Liver (tissue), 9 donors: ENCODE measurements around the gene TTLL5. TPM values are rescaled to one million over a fixed set of nuclear protein-coding genes. Genes with fewer than 3 reads are reported as not detected.

Experiments
- DNase-seq: peaks from one replicate; pipeline ENCODE4 v3.0.0-alpha.2; 2017; ENCODE audit warnings: low spot score
- H3K27ac ChIP-seq, 2 donors: one replicate each; pipeline ENCODE4 v1.7.0; 2013; ENCODE audit warnings: inconsistent platforms in 2 of 2, low read length in 2 of 2, control low read depth in 1 of 2, low read depth in 1 of 2, mild to moderate bottlenecking in 1 of 2
- H3K27me3 ChIP-seq, 4 donors: one replicate each; pipeline versions ENCODE4 v1.6.1 to v1.7.0; 2013; ENCODE audit warnings: low read length in 3 of 4, inconsistent platforms in 1 of 4, mild to moderate bottlenecking in 1 of 4, moderate library complexity in 1 of 4; ENCODE audit not compliant: control insufficient read depth in 4 of 4, insufficient read depth in 4 of 4
- H3K36me3 ChIP-seq, 4 donors: one replicate each; pipeline versions ENCODE4 v1.6.1 to v1.7.0; 2013; ENCODE audit warnings: low read length in 3 of 4, mild to moderate bottlenecking in 3 of 4, low read depth in 1 of 4, moderate library complexity in 1 of 4; ENCODE audit not compliant: control insufficient read depth in 4 of 4, insufficient read depth in 3 of 4
- H3K4me1 ChIP-seq, 4 donors: one replicate each; pipeline versions ENCODE4 v1.6.1 to v1.7.0; 2013; ENCODE audit warnings: low read length in 3 of 4, mild to moderate bottlenecking in 3 of 4, moderate library complexity in 1 of 4; ENCODE audit not compliant: control insufficient read depth in 4 of 4, insufficient read depth in 4 of 4
- H3K4me3 ChIP-seq, 3 donors: one replicate each; pipeline versions ENCODE4 v1.6.1 to v1.7.0; 2013; ENCODE audit warnings: low read length in 3 of 3, control low read depth in 1 of 3, low read depth in 1 of 3, mild to moderate bottlenecking in 1 of 3
- H3K9ac ChIP-seq, 2 donors: one replicate each; pipeline ENCODE4 v1.7.0; 2013; ENCODE audit warnings: low read length in 2 of 2, mild to moderate bottlenecking in 2 of 2, moderate library complexity in 2 of 2, control low read depth in 1 of 2, low read depth in 1 of 2
- H3K9me3 ChIP-seq, 4 donors: one replicate each; pipeline versions ENCODE4 v1.6.1 to v1.7.0; 2013; ENCODE audit warnings: low read length in 3 of 4; ENCODE audit not compliant: control insufficient read depth in 4 of 4
- ATF3 ChIP-seq: IDR thresholded peaks from 2 replicates; pipeline ENCODE4 v1.6.1; 2016; ENCODE audit warnings: antibody characterized with exemption
- CTCF ChIP-seq: fragments of 150-350 bp; IDR thresholded peaks from 2 replicates; pipeline ENCODE4 v1.5.1; 2017; ENCODE audit warnings: improper control_type of control experiment, low read depth, low read length; ENCODE audit not compliant: missing input control
- EGR1 ChIP-seq, 2 donors: IDR thresholded peaks; 2 replicates each; pipeline ENCODE4 v1.6.1; 2016 to 2018; ENCODE audit warnings: antibody characterized with exemption in 2 of 2, low read depth in 2 of 2
- FOXA1 ChIP-seq: IDR thresholded peaks from 2 replicates; pipeline ENCODE4 v1.6.1; 2016; ENCODE audit warnings: antibody characterized with exemption
- FOXA2 ChIP-seq: IDR thresholded peaks from 2 replicates; pipeline ENCODE4 v1.6.1; 2016; ENCODE audit warnings: antibody characterized with exemption
- GABPA ChIP-seq, 2 donors: IDR thresholded peaks in 1 of 2; conservative IDR thresholded peaks in 1 of 2; 2 replicates each; pipeline ENCODE4 v1.6.1; 2016; ENCODE audit warnings: antibody characterized with exemption in 2 of 2, mild to moderate bottlenecking in 1 of 2, moderate library complexity in 1 of 2
- HNF4A ChIP-seq, 2 donors: conservative IDR thresholded peaks; 2 replicates each; pipeline ENCODE4 v1.6.1; 2016; ENCODE audit warnings: antibody characterized with exemption in 2 of 2, mild to moderate bottlenecking in 2 of 2
- HNF4G ChIP-seq: IDR thresholded peaks from 2 replicates; pipeline ENCODE4 v1.6.1; 2016; ENCODE audit warnings: antibody characterized with exemption
- JUND ChIP-seq, 2 donors: IDR thresholded peaks; 2 replicates each; pipeline ENCODE4 v1.6.1; 2016; ENCODE audit warnings: antibody characterized with exemption in 2 of 2
- NR2F2 ChIP-seq: IDR thresholded peaks from 2 replicates; pipeline ENCODE4 v1.6.1; 2016; ENCODE audit warnings: antibody characterized with exemption
- RAD21 ChIP-seq, 2 donors: IDR thresholded peaks; 2 replicates each; pipeline ENCODE4 v1.6.1; 2016; ENCODE audit warnings: antibody characterized with exemption in 2 of 2, mild to moderate bottlenecking in 2 of 2
- RXRA ChIP-seq, 2 donors: IDR thresholded peaks; 2 replicates each; pipeline ENCODE4 v1.6.1; 2017 to 2018; ENCODE audit warnings: antibody characterized with exemption in 2 of 2, mild to moderate bottlenecking in 1 of 2
- SP1 ChIP-seq: IDR thresholded peaks from 2 replicates; pipeline ENCODE4 v1.6.1; 2018; ENCODE audit warnings: antibody characterized with exemption, mild to moderate bottlenecking
- TAF1 ChIP-seq: conservative IDR thresholded peaks from 2 replicates; pipeline ENCODE4 v1.6.1; 2016; ENCODE audit warnings: antibody characterized with exemption, mild to moderate bottlenecking
- YY1 ChIP-seq: IDR thresholded peaks from 2 replicates; pipeline ENCODE4 v1.6.1; 2016; ENCODE audit warnings: antibody characterized with exemption, mild to moderate bottlenecking
- WGBS: extraction: QIAGEN DNeasy Blood & Tissue Kit; methylation state at CpG from one replicate; pipeline ENCODE4 v1.1.7; 2013; 5-methylcytosine and 5-hydroxymethylcytosine counted together
- polyA plus RNA-seq, 2 donors: library from polyadenylated mRNA; stranded (reverse) in 1 of 2; unstranded in 1 of 2; fragments of 200-250 nt in 1 of 2; fragments of >200 nt in 1 of 2; fragmentation: Nextera tagmentation in 1 of 2; extraction: Ambion mirVana in 1 of 2; gene quantifications; one replicate each; pipeline versions ENCODE4 v1.2.1 to v1.2.3, GENCODE V29; 2013 to 2015
- total RNA-seq, 2 donors: library from RNA; depleted of rRNA; stranded (reverse); fragments of >200 nt; gene quantifications; one replicate each; pipeline ENCODE4 v1.2.3, GENCODE V29; 2014
- TF ChIP-seq, protein P1 (sequence below): IDR thresholded peaks from 2 replicates; pipeline ENCODE4 v1.6.1; 2016; ENCODE audit warnings: antibody characterized with exemption
- TF ChIP-seq, protein P2 (sequence below): IDR thresholded peaks from 2 replicates; pipeline ENCODE4 v1.6.1; 2016; ENCODE audit warnings: antibody characterized with exemption, mild to moderate bottlenecking
- TF ChIP-seq, protein P3 (sequence below): IDR thresholded peaks from 2 replicates; pipeline ENCODE4 v1.6.1; 2016; ENCODE audit warnings: antibody characterized with exemption
- donor health status: healthy.
- donor health status: healthy.
- donor health status: healthy.
- donor health status: healthy.
- donor health status: healthy.

The TTLL5 gene
- total and polyA plus RNA-seq, 4 donors: 4.3 to 14.2 (median 9.8) TPM

GRCh38 chr14:75697386-75697785 lies 36.3 kb downstream of the TTLL5 start:
- Histone ChIP-seq H3K4me3 (no peak overlapping the region), H3K9ac (no peak overlapping the region), H3K27me3 (no peaks in the 10 kb centered on the region), H3K27ac (no peak overlapping the region), H3K9me3 (no peaks in the 10 kb centered on the region), H3K4me1 (no peaks in the 10 kb centered on the region), H3K36me3 (peaks cover 0 to 30% (median 11%) of the 10 kb centered on the region in 4 donors)
- 99% methylated on average over 1 of the region's 1 CpG for WGBS
- DNase-seq: no peak
- TF ChIP-seq CTCF (no peak), YY1 (no peak), TAF1 (no peak), HNF4G (no peak), ATF3 (no peak), JUND (IDR thresholded peaks at IDR 0.05) (no peak), FOXA2 (no peak), SP1 (no peak), FOXA1 (no peak), RAD21 (IDR thresholded peaks at IDR 0.05) (no peak), EGR1 (IDR thresholded peaks at IDR 0.05; ENCODE audit: low read depth in 2 of 2) (no peak), GABPA (IDR thresholded peaks at IDR 0.05 in 1 of 2, conservative IDR thresholded peaks at IDR 0.05 in 1 of 2) (no peak), HNF4A (conservative IDR thresholded peaks at IDR 0.05) (no peak), RXRA (IDR thresholded peaks at IDR 0.05) (no peak)
- TF ChIP-seq, protein P1, sequence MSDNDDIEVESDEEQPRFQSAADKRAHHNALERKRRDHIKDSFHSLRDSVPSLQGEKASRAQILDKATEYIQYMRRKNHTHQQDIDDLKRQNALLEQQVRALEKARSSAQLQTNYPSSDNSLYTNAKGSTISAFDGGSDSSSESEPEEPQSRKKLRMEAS: no peak
- TF ChIP-seq, protein P2, sequence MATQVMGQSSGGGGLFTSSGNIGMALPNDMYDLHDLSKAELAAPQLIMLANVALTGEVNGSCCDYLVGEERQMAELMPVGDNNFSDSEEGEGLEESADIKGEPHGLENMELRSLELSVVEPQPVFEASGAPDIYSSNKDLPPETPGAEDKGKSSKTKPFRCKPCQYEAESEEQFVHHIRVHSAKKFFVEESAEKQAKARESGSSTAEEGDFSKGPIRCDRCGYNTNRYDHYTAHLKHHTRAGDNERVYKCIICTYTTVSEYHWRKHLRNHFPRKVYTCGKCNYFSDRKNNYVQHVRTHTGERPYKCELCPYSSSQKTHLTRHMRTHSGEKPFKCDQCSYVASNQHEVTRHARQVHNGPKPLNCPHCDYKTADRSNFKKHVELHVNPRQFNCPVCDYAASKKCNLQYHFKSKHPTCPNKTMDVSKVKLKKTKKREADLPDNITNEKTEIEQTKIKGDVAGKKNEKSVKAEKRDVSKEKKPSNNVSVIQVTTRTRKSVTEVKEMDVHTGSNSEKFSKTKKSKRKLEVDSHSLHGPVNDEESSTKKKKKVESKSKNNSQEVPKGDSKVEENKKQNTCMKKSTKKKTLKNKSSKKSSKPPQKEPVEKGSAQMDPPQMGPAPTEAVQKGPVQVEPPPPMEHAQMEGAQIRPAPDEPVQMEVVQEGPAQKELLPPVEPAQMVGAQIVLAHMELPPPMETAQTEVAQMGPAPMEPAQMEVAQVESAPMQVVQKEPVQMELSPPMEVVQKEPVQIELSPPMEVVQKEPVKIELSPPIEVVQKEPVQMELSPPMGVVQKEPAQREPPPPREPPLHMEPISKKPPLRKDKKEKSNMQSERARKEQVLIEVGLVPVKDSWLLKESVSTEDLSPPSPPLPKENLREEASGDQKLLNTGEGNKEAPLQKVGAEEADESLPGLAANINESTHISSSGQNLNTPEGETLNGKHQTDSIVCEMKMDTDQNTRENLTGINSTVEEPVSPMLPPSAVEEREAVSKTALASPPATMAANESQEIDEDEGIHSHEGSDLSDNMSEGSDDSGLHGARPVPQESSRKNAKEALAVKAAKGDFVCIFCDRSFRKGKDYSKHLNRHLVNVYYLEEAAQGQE: no peak
- TF ChIP-seq, protein P3, sequence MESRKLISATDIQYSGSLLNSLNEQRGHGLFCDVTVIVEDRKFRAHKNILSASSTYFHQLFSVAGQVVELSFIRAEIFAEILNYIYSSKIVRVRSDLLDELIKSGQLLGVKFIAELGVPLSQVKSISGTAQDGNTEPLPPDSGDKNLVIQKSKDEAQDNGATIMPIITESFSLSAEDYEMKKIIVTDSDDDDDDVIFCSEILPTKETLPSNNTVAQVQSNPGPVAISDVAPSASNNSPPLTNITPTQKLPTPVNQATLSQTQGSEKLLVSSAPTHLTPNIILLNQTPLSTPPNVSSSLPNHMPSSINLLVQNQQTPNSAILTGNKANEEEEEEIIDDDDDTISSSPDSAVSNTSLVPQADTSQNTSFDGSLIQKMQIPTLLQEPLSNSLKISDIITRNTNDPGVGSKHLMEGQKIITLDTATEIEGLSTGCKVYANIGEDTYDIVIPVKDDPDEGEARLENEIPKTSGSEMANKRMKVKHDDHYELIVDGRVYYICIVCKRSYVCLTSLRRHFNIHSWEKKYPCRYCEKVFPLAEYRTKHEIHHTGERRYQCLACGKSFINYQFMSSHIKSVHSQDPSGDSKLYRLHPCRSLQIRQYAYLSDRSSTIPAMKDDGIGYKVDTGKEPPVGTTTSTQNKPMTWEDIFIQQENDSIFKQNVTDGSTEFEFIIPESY: no peak

- no peak overlapping the region for H3K27ac ChIP-seq
- no peak overlapping the region for H3K9ac ChIP-seq
- peaks cover 0 to 32% (median 11%) of the 10 kb centered on the region in 4 donors for H3K36me3 ChIP-seq
- no peaks in the 10 kb centered on the region for H3K9me3 ChIP-seq
- H3K27me3 ChIP-seq: no peaks in the 10 kb centered on the region
- WGBS: 93% methylated on average over 2 of the region's 2 CpGs
- DNase-seq: no peak
- no peak overlapping the region for H3K4me3 ChIP-seq
- no peaks in the 10 kb centered on the region for H3K4me1 ChIP-seq
- TF ChIP-seq, protein P3: no peak
- TF ChIP-seq, protein P2: no peak
- no peak for TF ChIP-seq FOXA2
- TF ChIP-seq SP1: no peak
- no peak for TF ChIP-seq FOXA1
- TF ChIP-seq NR2F2: no peak
- TF ChIP-seq RXRA (IDR thresholded peaks at IDR 0.05): no peak
- TF ChIP-seq GABPA (IDR thresholded peaks at IDR 0.05 in 1 of 2, conservative IDR thresholded peaks at IDR 0.05 in 1 of 2): no peak
Observed at GRCh38 chr14:75697918-75698317, 36.9 kb downstream of the TTLL5 start.
